ENCODE measurements around the gene NKAIN2.
"Not testable (repeated sequence)": the region's sequence is repeated elsewhere in the genome, so short reads cannot be mapped to it uniquely, and the experiment has no call there.

NKAIN2 gene

GRCh38 chr6:124389127-124389526 lies 585.5 kb downstream of the NKAIN2 start:
- intact Hi-C loops (cut with DNase I; ENCODE audit: low total_unique reads), result no loop called here
- Histone ChIP-seq H3K27ac (no peak overlapping the region), H3K9me3 (peaks cover 0 to 3% (median 0%) of the 10 kb centered on the region in 3 donors), H3K36me3 (no peaks in the 10 kb centered on the region), H3K27me3 (no peaks in the 10 kb centered on the region), H3K4me1 (no peaks in the 10 kb centered on the region), H3K4me3 (no peak overlapping the region)
- no peak for TF ChIP-seq CTCF (IDR thresholded peaks at IDR 0.05)
- no peak for DNase-seq

- H3K4me3 ChIP-seq, result no peak overlapping the region
- intact Hi-C loops (cut with DNase I; ENCODE audit: low total_unique reads), result no loop called here
- TF ChIP-seq CTCF (IDR thresholded peaks at IDR 0.05), result no peak
- no peak overlapping the region for H3K27ac ChIP-seq
- H3K4me1 ChIP-seq, result no peaks in the 10 kb centered on the region
- H3K36me3 ChIP-seq, result no peaks in the 10 kb centered on the region
- no peak for DNase-seq
- H3K9me3 ChIP-seq, result no peaks in the 10 kb centered on the region
- H3K27me3 ChIP-seq, result no peaks in the 10 kb centered on the region
Observed at GRCh38 chr6:124393536-124393935, 589.9 kb downstream of the NKAIN2 start.

- DNase-seq, result no peak
- TF ChIP-seq CTCF (IDR thresholded peaks at IDR 0.05), result no peak
- H3K36me3 ChIP-seq, result no peaks in the 10 kb centered on the region
- no peak overlapping the region for H3K4me3 ChIP-seq
- H3K27me3 ChIP-seq, result no peaks in the 10 kb centered on the region
- H3K27ac ChIP-seq, result no peak overlapping the region
- intact Hi-C loops (cut with DNase I; ENCODE audit: low total_unique reads), result no loop called here
- H3K9me3 ChIP-seq, result no peaks in the 10 kb centered on the region
- no peaks in the 10 kb centered on the region for H3K4me1 ChIP-seq
Observed at GRCh38 chr6:124396361-124396760, 592.7 kb downstream of the NKAIN2 start.

GRCh38 chr6:124400261-124400999 lies 596.8 kb downstream of the NKAIN2 start:
- Histone ChIP-seq H3K9me3 (no peaks in the 10 kb centered on the region), H3K4me3 (no peak overlapping the region), H3K27ac (no peak overlapping the region), H3K36me3 (no peaks in the 10 kb centered on the region), H3K27me3 (no peaks in the 10 kb centered on the region), H3K4me1 (no peaks in the 10 kb centered on the region)
- DNase-seq, result no peak
- TF ChIP-seq CTCF (IDR thresholded peaks at IDR 0.05), result no peak
- intact Hi-C loops (cut with DNase I; ENCODE audit: low total_unique reads), result no loop called here

GRCh38 chr6:124410425-124410824 lies 606.8 kb downstream of the NKAIN2 start:
- H3K4me1 ChIP-seq; DNase-seq; H3K4me3 ChIP-seq; H3K27ac ChIP-seq; H3K9me3 ChIP-seq; H3K36me3 ChIP-seq; H3K27me3 ChIP-seq; intact Hi-C loops (cut with DNase I; ENCODE audit: low total_unique reads): not testable (repeated sequence)

- H3K4me1 ChIP-seq; H3K36me3 ChIP-seq; H3K27ac ChIP-seq; H3K27me3 ChIP-seq; H3K4me3 ChIP-seq; intact Hi-C loops (cut with DNase I; ENCODE audit: low total_unique reads); DNase-seq; H3K9me3 ChIP-seq: not testable (repeated sequence)
Observed at GRCh38 chr6:124412657-124413056, 609.0 kb downstream of the NKAIN2 start.

Measured in tibial artery (tissue), 4 donors.